BJ (cell line): Measurements from ENCODE around the gene SGF29. TPM values are rescaled to one million over a fixed set of nuclear protein-coding genes. Genes with fewer than 3 reads are reported as not detected.
"Not testable (repeated sequence)": the region's sequence is repeated elsewhere in the genome, so short reads cannot be mapped to it uniquely, and the experiment has no call there.

Source experiments
- CTCF ChIA-PET: fragments of 350-600 bp; formaldehyde crosslinking; extraction: SDS; loops from one replicate; lab custom pipeline; 2021; ENCODE audit warnings: antibody characterized with exemption, inconsistent platforms; lab: Yijun Ruan, JAX
- POLR2A ChIA-PET: fragments of 300-600 bp; sonication (Branson Sonifier 250); formaldehyde crosslinking; extraction: SDS; loops from one replicate; lab custom pipeline; 2021; ENCODE audit warnings: antibody characterized with exemption; lab: Charles Lee
- DNase-seq: peaks from one replicate; pipeline ENCODE4 v3.0.0-alpha.2; 2011; ENCODE audit warnings: low read depth
- H3K27me3 ChIP-seq: 2 replicates; pipeline ENCODE4 v1.6.0; 2011; ENCODE audit warnings: low read length; ENCODE audit not compliant: control insufficient read depth, insufficient read depth
- H3K36me3 ChIP-seq: 2 replicates; pipeline ENCODE4 v1.5.1; 2011; ENCODE audit warnings: low read length; ENCODE audit not compliant: control insufficient read depth, insufficient read depth
- H3K4me3 ChIP-seq: 2 replicates; pipeline ENCODE4 v1.5.1; 2011; ENCODE audit warnings: low read depth, mild to moderate bottlenecking, control low read depth, low read length
- polyA plus RNA-seq: library from polyadenylated mRNA; depleted of rRNA; stranded (reverse); fragments of >200 nt; gene quantifications from 2 replicates; pipeline ENCODE4 v1.2.3, GENCODE V29; 2011
- TF ChIP-seq, protein P1 (sequence below): IDR thresholded peaks from 2 replicates; pipeline ENCODE4 v1.5.1; 2011; ENCODE audit warnings: low read depth, mild to moderate bottlenecking, control low read depth, inconsistent platforms, low read length, moderate library complexity; ENCODE audit not compliant: insufficient read depth

Gene SGF29
- polyA plus RNA-seq, 1 experiment, result 2.4 TPM

DNA sequence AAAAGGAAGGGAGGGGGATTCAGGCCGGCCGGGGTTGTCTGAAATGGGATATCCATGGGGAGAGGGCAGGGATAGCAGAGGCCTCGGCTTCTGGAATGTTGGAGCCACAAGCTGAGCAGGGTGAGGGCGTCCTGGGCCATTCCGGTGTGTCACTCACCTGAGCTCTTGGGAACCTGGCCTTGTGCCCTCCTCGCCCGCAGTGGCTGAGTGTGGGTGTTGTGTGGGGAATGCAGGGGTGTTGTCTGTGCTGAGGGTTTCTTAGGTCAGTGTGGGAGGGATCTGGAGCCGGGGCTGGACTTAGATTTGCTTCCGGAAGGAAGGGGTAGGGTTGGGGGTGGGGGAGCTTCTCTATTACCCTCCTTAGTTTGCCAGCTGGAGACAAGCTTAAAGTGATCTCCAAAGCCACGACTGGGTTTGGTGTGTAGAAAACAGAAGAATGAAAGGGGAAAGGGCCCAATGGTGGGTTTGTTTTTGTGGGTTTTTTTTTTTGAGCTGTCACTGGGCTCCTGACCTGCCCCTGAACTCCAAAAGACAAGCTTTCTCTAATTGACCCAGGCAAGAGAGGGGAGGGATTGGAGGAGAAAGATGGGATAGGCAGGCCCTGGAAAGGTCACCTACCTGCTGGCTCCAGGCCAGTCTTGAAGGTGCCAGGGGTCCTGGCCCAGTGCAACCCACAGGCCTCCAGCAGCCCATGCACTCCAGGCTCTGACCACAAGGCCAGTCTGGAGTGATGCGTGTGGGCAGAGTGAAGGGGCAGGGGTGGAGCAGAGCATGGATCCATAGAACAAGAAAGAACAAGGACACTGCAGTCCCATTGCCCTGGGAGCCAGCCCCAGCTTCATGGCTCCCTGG, 43.3 kb downstream of the SGF29 start, which contains the start of gene SULT1A2:
SULT1A2 (minus strand) TSS at position 211 of the 852 bp plus-strand sequence. CDS start 1,120 bp downstream, outside the sequence.
- Histone ChIP-seq H3K4me3 (no peak within 1 kb of the TSS), H3K27me3 (peaks cover 3% of the 10 kb centered on the region), H3K36me3 (no peaks in the 10 kb centered on the region)
- TF ChIP-seq, protein P1, sequence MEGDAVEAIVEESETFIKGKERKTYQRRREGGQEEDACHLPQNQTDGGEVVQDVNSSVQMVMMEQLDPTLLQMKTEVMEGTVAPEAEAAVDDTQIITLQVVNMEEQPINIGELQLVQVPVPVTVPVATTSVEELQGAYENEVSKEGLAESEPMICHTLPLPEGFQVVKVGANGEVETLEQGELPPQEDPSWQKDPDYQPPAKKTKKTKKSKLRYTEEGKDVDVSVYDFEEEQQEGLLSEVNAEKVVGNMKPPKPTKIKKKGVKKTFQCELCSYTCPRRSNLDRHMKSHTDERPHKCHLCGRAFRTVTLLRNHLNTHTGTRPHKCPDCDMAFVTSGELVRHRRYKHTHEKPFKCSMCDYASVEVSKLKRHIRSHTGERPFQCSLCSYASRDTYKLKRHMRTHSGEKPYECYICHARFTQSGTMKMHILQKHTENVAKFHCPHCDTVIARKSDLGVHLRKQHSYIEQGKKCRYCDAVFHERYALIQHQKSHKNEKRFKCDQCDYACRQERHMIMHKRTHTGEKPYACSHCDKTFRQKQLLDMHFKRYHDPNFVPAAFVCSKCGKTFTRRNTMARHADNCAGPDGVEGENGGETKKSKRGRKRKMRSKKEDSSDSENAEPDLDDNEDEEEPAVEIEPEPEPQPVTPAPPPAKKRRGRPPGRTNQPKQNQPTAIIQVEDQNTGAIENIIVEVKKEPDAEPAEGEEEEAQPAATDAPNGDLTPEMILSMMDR, result no peak
- no peak for DNase-seq
- ChIA-PET CTCF (interaction anchor here (1.0 kb wide), 1 partner anchor 24 kb away, joined by 4 read pairs; no protein-coding TSS in a partner anchor), POLR2A (no interaction called here)

DNA sequence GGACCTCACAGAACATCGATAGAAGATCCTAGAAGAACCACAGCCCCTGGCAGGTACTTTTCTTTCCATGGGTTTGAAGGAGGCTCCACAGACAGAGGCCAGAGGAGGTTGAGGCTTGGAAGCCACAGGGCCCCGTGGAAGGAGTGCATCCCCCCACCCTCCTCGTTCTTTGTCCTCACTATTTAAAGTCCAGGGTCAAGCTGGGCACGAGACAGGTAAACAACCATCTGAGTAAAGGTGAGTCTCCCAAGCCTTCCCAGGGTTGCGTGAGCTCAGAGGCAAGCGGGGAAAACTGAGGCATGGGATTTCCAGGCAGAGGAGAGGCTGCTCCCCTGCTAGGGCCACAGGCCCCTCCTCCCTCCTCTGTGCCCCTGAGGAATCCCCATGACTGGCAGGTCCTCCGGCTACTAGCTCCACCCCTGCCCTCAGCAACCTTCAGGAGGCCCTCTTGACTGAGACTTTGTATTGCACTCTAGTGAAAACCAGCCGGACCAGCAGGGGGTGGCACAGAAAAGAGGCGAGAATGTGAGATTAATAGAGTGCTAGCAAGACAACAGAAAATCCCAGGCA, 44.1 kb downstream of the SGF29 start:
- H3K27me3 ChIP-seq, result peaks cover 3% of the 10 kb centered on the region
- CTCF ChIA-PET, result interaction anchor here (0.6 to 1.0 kb wide), 2 partner anchors 25 to 366 kb away, joined by 3 to 4 read pairs; no protein-coding TSS in a partner anchor
- no peak overlapping the region for H3K4me3 ChIP-seq
- H3K36me3 ChIP-seq, result no peaks in the 10 kb centered on the region
- TF ChIP-seq, protein P1, result peak; percentile 6; the same call in 1 of the 2 replicates
- POLR2A ChIA-PET, result no interaction called here
- no peak for DNase-seq

DNA sequence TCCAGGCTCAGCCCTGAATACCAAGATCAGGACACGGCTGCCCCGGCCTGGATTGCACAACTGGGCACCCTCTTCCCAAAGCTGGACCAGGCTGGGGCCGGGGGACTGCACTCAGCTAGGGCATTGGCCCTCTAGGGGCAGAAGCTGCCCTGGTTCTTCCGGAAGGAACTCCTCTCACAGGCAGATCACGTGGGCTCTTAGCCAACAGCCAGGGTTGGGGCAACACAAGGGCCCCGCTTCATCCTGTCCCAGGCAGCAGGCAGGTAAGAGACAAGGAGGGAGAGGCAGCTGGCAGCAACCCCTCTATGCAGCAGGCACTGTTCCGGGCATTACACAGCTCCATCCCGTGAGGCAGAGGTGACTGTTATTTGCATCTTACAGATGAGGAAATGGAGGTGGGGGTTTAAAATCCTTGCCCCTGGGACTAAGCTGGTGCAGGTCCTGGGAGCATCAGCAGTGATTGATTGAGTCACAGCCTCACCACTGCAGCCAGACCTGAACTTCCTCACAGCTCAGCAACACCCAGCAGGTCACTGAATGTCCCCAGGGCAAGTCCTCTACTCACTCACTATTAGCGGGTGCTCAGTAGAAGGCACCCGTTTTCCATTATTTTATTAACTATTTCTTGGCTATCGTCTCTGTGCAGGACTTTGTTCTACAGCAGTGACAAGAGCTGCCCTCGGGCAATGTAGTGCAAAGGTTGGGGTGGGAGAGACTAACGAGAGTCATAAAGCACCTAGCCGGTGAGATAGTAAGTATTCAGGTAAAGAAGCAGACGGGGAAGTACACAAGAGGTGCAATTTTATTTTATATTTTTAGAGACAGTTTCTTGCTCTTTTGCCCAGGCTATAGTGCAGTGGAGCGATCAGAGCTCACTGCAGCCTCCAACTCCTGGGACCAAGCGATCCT, 45.9 kb downstream of the SGF29 start:
- H3K4me3 ChIP-seq, DNase-seq, H3K27me3 ChIP-seq, H3K36me3 ChIP-seq, CTCF ChIA-PET, POLR2A ChIA-PET: not testable (repeated sequence)

DNA sequence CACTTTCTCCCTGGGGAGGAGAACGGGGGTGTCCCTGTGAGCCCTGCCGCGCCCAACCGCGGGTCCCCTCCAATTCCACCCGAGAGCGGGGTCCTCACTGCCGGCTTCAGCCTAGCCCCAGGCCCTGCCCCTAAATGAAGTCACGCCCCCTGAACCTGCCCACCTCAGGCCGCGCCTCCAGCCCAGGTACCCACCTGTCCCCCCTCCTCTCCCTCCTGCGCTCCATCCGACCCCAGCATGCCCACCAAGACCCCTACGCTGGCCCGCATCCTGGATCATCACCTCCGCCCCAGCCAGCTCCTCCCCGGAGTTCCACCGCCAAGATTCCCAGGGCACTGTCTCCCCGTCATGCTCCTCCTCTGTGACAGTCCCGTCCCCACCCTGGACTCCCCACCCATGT, 47.2 kb downstream of the SGF29 start:
- DNase-seq, POLR2A ChIA-PET: not testable (repeated sequence)

DNA sequence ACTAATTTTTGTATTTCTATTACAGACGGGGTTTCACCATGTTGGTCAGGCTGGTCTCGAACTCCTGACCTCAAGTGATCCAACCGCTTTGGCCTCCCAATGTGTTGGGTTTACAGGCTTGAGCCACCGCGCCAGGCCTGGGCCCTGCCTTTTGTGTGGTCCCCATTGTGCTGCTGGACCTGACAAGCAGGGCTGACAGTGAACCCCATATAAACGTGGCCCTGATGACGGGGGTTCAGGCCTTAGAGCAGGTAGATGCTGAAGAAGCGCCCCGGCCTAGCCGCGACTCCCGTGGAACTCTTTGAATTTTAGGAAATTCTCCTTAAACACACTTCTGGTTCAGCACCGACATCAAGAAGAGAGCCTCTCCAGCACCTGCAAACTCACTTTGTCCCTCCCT, 47.9 kb downstream of the SGF29 start:
- CTCF ChIA-PET, H3K36me3 ChIP-seq, H3K27me3 ChIP-seq, POLR2A ChIA-PET, DNase-seq, H3K4me3 ChIP-seq: not testable (repeated sequence)

More for the DNA sequence above, 47.2 kb downstream of the SGF29 start:
- H3K4me3 ChIP-seq, H3K27me3 ChIP-seq, H3K36me3 ChIP-seq, CTCF ChIA-PET: not testable (repeated sequence)

DNA sequence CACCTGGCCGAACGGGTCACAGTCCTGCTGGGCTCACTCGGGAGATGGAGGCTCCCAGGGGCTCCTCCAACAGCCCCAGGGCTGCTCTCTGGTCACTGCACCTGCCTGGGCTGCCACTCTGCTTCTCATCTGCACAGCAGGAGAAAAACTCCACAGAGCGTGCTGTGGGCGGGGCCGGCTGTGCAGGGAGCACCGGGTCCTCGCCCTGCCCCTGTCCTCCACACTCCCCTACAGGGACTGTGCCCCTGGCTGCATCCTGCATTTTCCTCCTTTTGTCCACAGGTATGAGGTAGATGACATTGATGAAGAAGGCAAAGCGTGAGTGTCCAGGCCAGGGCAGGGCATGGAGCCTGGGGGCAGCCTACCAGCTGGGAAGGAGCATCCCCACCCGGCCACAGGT, 48.3 kb downstream of the SGF29 start:
- H3K4me3 ChIP-seq, POLR2A ChIA-PET, CTCF ChIA-PET, H3K36me3 ChIP-seq, DNase-seq, H3K27me3 ChIP-seq: not testable (repeated sequence)
